KG1 (cell line): Measurements from ENCODE around the gene FRAS1.
"Not testable (repeated sequence)": the region's sequence is repeated elsewhere in the genome, so short reads cannot be mapped to it uniquely, and the experiment has no call there.

ENCODE experiments used
- DNase-seq: peaks from one replicate; lab custom pipeline; 2025; lab: John Stamatoyannopoulos, UW

Gene FRAS1

GRCh38 chr4:78441756-78442155 lies 384.6 kb downstream of the FRAS1 start:
- no peak for DNase-seq

GRCh38 chr4:78446619-78447018 lies 389.5 kb downstream of the FRAS1 start:
- no peak for DNase-seq

- DNase-seq, result no peak
Observed at GRCh38 chr4:78451407-78451806, 394.3 kb downstream of the FRAS1 start.

GRCh38 chr4:78454016-78454415 lies 396.9 kb downstream of the FRAS1 start:
- no peak for DNase-seq

GRCh38 chr4:78457751-78458150 lies 400.6 kb downstream of the FRAS1 start:
- DNase-seq, result no peak

GRCh38 chr4:78459327-78459726 lies 402.2 kb downstream of the FRAS1 start:
- DNase-seq, result no peak

GRCh38 chr4:78460368-78460767 lies 403.2 kb downstream of the FRAS1 start:
- no peak for DNase-seq

- no peak for DNase-seq
Observed at GRCh38 chr4:78464265-78464664, 407.1 kb downstream of the FRAS1 start.

- DNase-seq, result not testable (repeated sequence)
Observed at GRCh38 chr4:78467223-78467622, 410.1 kb downstream of the FRAS1 start.

- DNase-seq, result no peak
Observed at GRCh38 chr4:78468272-78468671, 411.1 kb downstream of the FRAS1 start.

- DNase-seq, result no peak
Observed at GRCh38 chr4:78476108-78476704, 419.1 kb downstream of the FRAS1 start.

- DNase-seq, result no peak
Observed at GRCh38 chr4:78477276-78477675, 420.2 kb downstream of the FRAS1 start.

GRCh38 chr4:78478523-78478922 lies 421.4 kb downstream of the FRAS1 start:
- DNase-seq, result no peak

- no peak for DNase-seq
Observed at GRCh38 chr4:78480286-78480685, 423.2 kb downstream of the FRAS1 start.

- no peak for DNase-seq
Observed at GRCh38 chr4:78481180-78481579, 424.1 kb downstream of the FRAS1 start.

GRCh38 chr4:78482281-78482680 lies 425.2 kb downstream of the FRAS1 start:
- DNase-seq, result no peak

GRCh38 chr4:78483811-78484210 lies 426.7 kb downstream of the FRAS1 start:
- no peak for DNase-seq

GRCh38 chr4:78484574-78484973 lies 427.5 kb downstream of the FRAS1 start:
- no peak for DNase-seq

- no peak for DNase-seq
Observed at GRCh38 chr4:78493731-78494130, 436.6 kb downstream of the FRAS1 start.

GRCh38 chr4:78496021-78496643 lies 439.0 kb downstream of the FRAS1 start:
- no peak for DNase-seq

- DNase-seq, result not testable (repeated sequence)
Observed at GRCh38 chr4:78506260-78506659, 449.1 kb downstream of the FRAS1 start.

GRCh38 chr4:78509043-78509442 lies 451.9 kb downstream of the FRAS1 start:
- no peak for DNase-seq

GRCh38 chr4:78510108-78510507 lies 453.0 kb downstream of the FRAS1 start:
- no peak for DNase-seq

- no peak for DNase-seq
Observed at GRCh38 chr4:78510681-78511080, 453.6 kb downstream of the FRAS1 start.
